ENCODE measurements around the gene UBAC1.

The UBAC1 gene

DNA sequence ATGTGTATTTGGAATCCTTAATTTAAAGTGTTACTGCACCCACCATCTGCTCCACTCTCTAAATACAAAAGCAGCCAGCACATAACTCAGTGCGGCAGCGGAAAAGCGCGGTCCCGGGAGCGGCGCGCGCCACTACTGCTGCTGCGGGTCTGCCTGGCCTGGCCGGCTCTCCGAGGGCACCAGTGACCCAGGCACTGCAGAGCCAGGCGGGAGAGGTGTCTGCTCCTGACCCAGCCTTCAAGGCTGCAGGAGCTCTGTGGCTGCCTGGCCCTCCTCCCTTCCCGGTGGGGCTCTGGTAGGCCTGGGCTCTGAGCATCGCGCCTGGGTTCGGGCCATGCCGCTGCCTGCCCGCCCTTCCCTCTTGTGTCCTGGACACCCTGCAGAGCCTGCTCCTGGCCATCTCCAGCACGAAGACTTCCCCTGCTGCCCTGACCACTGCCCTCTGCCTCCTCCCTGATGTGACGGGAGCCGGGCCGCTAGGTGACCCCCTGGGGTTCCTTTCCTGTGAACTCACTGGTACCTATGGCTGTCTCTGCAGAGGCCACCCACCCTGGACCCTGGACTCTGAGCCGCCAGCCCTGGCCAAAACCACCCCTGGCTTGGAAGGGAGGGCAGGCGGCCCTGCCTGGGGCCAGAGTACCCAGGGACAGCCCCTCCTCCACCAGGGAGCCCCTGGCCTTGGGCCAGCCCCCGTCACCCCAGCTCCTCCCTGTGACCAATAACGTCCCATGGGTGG lies 32.8 kb upstream of the UBAC1 start:
- no peak for DNase-seq (ENCODE audit: low read depth)

DNA sequence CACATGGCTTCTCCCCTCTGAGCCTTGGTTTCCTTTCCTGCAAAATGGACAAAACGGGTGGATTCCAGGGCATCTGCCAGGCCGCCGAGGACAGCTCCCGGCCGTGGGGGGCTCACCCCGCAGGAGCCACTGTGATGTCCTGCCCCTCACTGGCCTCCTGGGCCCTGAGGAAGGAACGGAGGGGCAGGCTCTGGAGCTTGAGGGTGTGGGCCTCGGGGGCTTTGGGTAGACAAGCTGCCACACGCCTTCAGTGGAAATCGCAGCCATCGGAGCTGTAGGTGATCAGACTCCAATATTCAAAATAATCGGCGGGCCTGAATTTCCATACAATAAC lies 32.2 kb upstream of the UBAC1 start:
- no peak for DNase-seq (ENCODE audit: low read depth)

DNA sequence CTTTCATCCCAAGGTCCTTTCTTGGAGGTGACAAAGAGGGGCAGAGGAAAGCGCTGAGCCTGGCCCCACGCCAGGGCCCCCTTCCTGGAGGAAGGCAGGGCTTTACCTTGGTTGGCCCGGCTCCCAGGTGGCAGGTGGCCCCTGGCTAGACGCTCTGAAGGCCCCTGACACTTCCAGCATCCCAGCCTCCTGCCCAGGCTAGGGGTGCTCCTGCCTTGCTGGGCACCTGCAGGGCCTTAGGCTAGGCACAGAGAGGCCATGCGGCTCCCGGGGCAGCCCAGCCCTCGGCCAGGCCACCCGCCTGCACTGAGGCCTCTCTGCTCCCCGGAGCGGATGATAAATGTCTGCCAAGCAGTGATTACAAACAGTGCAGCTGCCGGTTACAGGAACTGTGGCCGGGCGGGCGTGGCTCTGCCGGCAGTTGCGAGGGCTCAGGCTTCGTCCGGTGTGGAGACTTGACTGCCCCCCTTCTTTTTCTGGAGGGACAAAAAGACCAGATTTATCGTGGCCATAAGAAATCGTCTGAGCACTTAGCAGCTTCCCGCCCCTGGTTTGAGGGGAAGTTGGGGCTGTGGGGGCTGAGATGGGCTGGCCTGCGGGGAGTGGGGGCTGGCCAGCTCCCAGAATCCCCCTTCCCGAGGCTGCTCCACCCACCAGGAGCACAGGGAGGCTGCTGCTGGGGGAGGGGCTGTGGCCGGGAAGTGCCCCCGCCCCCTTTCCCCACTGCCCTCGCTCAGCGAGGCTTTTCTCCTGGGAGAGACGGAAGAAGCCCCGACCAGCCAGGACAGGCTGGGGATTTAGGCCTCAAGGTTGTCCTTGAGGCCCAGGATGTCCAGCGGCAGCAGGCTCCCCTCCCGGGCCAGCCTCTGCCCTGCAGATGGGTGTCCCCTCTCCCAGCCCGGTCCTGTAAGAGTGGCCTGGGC lies 31.6 kb upstream of the UBAC1 start:
- DNase-seq (ENCODE audit: low read depth): peak; percentile 14

DNA sequence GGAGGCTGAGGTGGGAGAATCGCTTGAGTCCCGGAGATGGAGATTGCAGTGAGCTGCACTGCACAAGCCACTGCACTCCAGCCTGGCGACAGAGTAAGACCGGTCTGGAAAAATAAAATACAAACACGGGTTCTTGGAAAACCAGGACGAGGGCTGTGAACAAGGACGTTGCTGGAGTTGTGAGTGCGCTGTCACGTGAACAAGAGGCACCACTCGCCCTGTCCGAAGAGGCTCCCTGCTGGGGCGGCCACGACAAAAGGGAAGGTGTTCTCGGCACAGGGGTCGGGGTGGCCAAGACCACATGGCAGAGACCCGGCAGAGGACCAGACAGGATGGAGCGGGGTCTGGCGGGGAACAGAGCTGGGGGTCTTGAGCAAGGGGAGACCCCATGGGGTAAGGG lies 30.6 kb upstream of the UBAC1 start:
- DNase-seq (ENCODE audit: low read depth): no peak

DNA sequence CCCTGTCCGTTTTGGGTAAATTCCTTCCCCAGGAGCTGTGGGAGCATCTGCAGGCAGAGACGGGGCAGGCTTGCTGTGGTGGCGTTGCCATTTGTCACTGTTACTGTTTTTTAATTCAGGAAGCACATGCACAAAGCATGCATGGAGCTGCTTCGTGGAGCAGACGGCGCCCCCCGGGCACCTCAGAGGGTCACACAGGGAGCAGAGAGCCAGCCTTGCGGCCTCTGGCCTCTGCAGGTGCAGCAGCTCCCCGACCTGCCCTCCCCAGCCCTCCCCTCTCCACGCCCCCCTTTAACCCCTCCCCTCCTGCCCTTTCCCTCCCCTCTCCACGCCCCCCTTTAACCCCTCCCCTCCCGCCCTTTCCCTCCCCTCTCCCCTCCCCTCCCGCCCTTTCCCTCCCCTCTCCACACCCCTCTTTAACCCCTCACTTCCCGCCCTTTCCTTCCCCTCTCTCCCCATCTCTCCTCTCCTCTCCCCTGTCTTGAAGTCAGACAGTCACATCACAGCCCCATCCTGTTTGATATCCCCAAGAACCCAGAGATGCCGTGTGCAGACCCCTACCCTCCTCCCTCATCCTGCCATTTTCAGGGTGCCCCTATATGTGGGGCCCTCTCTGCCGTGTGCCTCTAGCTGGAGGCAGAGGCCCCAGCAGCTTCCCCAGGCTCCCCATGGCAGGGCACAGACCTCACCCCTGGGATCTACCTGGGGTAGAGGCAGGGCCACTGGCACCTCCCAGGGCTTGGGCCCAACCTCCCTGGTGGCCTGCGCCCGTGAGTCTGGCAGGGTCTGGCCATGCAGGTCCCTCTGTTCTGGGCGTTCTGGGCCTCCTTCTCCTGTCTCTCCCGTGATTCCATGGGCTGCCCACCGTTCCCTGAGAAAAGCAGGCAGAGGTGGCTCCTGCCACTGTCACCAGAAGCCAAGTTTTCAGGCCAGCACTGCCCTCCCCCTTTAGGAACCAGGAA lies 29.6 kb upstream of the UBAC1 start:
- no peak for DNase-seq (ENCODE audit: low read depth)

DNA sequence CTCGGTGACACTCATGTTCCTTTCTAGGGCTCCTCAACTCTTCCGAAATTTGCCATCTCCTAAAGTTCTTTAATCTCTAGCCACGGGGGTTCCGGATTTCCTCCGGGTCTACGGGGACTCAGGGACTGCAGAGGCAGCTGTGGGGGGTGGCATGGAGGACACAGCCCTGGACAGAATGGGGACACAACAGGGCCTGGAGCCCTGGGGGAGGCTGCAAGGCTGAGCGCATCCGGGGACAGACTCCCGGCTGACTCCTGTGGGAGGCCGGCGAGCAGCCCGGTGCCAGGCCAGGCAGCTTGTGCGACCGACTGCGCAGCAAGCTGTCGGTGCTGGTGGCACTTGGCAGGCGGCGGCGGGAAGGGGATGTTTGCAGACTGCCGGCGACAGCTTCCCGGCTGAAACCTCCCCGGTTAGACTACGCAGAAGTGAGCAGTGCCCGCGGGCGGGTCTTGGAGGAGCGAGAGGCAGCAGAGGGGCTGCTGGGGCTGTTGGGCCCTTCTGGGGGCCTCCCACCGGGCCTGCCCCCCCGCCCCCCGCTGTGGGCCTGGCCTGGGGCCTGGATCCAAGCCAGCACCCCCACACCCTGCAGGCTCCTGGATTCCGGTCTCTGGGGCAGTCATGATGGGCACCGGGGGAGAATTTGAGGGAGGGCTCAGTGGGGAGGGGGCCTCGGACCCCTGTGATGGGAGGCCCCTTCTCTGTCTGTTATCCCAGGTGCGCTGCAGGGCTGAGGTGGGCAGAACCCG lies 28.7 kb upstream of the UBAC1 start:
- DNase-seq (ENCODE audit: low read depth): no peak

DNA sequence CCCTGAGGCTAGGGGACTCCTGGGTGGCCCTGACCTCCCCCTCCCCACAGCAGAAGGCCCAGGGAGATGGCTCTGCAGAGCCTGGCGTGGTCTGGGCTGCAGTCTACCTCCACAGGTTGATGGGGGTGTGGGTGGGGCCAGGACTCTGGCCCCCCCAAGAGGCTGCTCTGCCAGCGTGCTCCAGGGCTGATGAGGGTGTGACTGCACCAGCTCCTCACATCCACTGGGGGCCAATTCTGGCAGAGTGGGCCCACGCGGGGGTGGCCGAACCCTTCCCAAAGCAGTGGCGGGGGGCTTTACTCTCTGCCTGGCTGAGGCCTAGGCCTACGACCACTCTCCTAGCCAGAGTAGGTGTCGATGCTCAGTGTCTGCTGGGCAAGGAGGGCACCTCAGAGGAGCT lies 28.0 kb upstream of the UBAC1 start:
- DNase-seq (ENCODE audit: low read depth): no peak

DNA sequence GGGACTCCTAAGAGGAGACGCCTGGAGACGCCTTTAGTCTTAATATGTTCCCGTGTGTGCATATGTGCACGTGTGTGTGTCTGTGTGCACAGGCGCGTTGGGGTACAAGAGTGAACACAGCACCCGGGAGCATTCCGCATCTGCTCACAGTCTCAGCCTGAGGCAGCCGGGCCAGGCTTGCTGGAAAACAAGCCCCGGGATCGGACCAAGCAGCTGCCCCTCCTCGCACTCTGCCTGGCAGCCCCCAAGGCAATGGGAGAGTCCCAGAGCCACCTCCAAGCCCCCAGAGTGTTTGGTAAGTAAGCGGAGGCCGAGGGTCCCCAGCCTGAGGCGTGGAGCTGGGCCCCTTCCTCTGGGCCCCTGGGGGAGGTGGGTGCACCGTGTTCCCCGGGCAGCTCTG lies 27.3 kb upstream of the UBAC1 start:
- DNase-seq (ENCODE audit: low read depth): no peak

DNA sequence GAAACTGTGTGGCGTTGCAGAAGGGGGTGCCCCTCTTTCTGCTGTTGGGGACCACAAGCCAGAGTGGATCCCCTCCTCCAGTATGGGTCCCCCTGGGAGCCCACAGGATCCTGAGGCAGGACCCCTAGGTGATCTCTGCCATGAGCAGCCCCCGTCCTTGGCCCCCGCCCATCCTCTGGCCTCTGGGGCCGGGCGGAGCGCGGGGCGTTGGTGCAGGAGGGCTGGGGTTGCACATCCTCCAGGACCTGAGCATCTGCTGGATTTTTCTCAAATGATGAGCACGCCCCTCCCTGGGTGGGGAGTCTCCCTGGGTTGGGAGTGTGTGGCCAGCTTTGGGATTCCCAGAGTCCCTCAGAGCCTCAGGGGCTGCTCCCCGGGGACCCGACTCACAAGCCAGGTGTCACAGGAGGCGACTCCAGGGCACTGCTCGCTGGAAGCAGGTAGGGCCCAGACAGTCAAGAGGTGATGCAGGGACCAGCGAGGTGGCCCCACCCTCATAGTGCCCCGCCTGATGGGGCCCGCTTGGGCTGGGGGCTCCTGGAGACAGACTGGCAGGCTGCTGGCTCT lies 26.7 kb upstream of the UBAC1 start:
- DNase-seq (ENCODE audit: low read depth): no peak

DNA sequence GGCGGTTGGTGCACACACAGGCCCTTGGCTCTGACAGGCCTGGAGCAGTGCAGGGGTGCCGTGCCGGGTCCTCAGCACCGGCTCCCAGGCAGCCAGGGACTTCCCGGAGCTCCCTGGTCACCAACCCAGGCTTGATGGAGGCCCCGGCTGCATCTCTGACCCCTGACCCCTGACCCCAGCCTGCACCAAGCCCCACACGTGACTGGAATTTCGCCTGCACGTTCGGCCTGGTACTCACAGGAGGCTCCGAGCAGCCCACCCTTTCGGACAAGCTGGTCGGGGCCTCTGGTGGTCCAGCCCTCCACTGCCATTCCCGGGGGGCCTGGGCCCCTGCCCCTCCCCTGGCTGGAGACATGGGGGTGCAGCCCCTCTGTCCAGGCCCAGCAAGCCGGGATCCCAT lies 25.4 kb upstream of the UBAC1 start:
- no peak for DNase-seq (ENCODE audit: low read depth)

DNA sequence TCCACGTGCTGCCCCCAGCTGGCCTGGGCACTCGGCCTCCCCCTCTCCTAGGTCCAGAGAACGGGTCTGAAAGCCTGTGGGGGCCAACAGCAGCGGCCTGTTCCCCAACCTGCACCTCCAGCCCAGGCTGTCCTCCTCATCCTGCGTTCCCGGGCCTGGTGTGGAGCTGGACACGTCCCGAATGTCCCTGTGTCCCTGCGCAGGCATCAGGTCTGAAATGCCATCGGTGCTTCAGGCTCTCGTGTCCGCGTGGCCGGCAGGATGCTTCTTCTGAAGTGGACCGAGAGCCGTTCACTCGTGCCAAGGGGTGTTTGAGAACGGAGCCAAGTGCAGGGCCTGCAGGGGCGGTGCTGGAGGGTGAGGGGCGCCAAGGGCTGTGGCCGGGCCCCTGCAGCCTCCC lies 24.7 kb upstream of the UBAC1 start:
- no peak for DNase-seq (ENCODE audit: low read depth)

DNA sequence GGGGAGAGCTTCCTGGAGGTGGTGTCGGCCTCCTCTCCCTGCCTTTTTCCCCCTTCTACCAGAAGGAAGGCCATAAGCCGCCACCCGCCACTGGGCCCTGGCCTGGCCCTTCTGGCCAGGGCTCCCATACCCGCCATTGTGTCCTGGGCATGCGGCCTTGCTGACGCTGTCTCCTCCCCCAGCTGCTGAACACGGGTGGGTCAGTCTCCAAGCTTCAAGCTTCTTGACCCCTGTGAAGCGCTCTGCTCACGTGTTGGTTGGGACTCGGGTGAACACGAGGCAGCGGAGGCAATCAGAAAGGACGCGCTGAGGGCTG lies 24.2 kb upstream of the UBAC1 start:
- no peak for DNase-seq (ENCODE audit: low read depth)

DNA sequence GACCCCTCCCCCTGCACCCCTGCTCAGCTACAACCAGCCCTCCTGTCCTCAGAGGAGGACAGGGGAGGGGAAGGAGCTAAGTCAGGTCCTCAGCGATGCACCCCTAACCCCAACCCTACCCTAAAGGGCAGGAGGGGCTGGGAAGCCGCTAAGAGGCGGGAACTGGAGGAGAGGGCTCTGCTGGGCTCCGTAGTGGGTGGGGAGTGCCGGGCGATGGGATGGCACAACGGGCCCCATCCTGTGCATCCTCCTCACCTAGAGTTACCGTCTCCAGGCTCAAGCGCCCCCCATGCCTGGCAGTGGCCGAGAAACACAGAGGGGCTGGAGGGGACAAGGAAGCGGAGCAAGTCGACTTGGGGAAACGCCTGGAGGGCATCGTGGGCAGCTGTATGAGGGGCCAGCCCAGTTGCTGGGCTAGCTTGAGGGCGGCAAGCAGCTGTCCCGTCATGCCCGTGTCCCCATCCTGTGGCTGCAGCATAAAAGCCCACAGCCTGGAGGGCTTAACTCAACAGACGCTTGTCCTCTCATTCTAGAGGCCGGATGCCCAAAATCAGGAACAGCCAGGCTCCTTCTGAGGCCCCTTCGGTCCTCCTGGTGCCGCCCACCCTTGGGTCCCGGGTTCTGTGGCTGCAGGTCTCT lies 23.0 kb upstream of the UBAC1 start:
- no peak for DNase-seq (ENCODE audit: low read depth)

DNA sequence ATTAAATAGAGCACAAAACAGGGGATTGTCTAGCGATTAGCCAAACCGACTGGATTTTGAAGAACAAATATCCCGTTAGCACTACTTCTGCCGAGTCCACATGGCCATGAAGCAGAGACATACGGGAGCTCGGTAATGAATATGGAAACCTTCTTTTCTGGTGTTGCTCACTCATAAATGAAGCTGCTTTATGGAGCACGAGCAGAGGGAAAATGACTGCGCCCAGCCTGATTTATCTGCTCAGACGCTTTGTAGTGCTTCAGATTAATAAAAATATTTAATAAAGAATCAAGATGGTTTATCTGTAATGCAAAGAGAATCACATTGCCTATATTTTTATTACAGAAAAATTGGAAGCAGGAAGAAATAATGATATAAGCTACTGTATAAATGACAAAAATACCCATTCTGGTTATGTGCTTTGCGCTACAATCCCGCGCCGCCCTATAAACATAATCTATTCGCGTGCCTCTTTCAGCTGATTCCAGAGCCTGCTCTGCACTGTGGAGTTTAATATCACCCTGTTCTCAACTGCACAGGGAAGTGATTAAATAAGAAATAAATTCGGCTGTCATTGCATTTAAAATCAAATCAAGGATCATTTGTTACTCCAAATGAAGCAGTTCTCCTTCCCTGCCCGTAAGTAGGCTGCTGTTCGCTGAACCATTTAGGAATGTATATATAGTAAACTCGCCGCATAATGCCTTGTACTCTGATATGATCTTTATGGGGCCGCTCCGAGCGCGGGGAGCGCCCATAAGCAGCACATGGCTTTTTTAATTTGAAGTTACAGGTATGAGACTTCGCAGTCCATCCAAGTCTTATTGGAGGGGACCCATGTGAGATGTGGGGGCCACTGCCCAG lies 22.3 kb upstream of the UBAC1 start:
- DNase-seq (ENCODE audit: low read depth): no peak

DNA sequence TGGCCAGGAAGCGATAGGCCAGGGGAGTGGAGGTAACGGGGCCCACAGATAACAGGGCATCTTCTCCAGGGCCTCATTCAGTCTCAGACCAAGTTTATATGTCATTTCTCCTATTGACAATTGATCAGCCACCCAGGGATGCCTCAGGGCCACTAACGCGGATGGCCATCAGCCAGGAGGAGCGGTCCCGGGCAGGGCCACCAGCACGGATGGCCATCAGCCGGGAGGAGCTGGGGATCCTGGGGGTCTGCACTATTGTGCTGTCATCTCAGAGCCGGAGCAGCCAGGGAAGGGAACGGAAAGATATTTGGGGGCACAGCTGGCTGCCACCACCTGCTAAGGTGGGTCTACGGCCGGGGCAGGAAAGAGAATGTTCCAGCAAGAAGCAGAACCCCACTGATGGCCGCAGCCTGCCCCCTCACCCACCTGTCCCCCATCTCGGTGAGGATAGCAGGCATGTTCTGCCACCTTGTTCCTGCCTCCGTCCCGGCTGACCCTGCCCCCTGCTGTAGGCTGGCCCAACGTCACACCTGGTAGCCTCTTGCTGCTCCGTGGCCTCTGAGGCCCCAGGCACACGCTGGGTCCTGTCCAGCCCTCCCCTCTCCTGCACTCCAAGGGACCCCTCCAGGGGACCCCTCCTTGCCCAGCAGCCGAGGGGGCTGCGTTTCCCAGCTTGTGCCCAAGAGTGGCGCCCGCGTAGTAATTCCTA lies 21.5 kb upstream of the UBAC1 start:
- DNase-seq (ENCODE audit: low read depth): no peak

DNA sequence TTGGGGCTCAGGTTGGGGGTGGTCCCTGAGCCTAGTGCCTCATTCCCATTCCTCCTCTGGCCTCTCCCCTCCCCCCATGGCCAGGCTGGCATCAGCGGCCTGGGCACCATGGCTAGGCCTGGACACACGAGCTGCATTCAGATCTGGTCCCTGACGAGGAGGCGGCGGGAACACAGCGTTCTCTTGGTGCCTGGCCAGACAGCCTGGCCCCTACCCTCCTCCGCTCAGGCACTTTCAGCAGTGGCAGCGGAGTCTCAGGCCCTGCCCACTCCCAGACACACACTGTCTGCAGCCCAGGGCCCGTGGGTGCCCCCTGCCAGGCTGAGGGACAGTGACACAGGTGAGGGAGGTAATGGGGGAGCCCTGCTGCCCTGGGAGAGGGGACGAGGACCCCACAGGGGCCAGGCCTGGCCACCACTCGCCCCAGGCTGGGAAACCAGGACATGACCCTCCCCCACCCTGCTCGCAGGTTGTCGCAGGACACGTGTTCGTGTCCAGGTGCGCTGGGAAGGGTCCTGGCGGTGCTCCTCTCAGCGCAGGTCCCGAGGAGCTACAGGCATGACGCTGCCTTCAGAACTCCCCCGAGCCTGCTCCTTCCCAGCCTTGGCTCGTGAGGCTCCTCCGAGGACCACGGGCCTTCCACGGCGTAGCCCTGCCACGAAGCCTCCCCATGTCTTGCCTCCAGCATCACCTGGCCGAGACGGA lies 19.9 kb upstream of the UBAC1 start:
- no peak for DNase-seq (ENCODE audit: low read depth)

DNA sequence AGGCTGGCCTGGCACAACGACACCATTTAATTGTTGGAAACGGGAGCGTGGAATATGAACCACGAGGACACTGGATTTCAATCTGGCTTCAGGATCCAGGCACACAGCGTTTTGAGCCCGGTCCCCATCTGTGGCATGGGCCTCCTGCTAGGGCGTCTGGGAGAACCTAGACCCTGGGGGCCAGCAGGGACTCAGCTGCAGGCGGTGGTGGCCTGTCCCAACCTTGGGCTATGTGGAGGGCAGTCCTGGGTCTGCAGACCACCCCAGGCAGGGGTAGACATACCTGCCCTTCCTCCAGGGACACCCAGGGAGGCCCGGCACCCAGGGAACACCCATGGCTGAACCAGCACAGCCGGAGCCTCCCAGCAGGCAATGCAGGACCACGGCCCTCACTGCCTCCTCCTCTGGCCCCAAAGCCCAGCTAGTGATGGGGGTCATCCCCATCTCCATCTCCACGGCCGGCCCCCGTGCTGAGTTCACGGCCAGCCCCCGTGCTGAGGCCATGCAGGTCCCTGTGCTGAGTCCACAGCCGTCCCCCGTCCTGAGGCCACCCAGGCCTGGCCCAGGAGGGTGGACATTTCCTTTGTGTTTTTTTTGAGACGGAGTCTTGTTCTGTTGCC lies 18.5 kb upstream of the UBAC1 start:
- no peak for DNase-seq (ENCODE audit: low read depth)
